MCF 10A (cell line): ENCODE results near the gene RGS7. TPM values are rescaled to one million over a fixed set of nuclear protein-coding genes. Genes with fewer than 3 reads are reported as not detected.

Source experiments
- BruUV-seq: library from RNA; stranded (reverse); fragments of 400-500 nt; replicated peaks from 2 replicates; lab custom pipeline; 2021; lab: Mats Ljungman, UMichigan
- CTCF ChIA-PET: fragments of 300-600 bp; sonication (Branson Sonifier 250); formaldehyde crosslinking; extraction: SDS; loops from one replicate; lab custom pipeline; 2021; ENCODE audit warnings: antibody characterized with exemption, inconsistent platforms; lab: Yijun Ruan, JAX
- POLR2A ChIA-PET: fragments of 300-600, 350-650 bp; sonication (Branson Sonifier 250); formaldehyde crosslinking; extraction: SDS; loops from one replicate; lab custom pipeline; 2020; ENCODE audit warnings: antibody characterized with exemption, inconsistent platforms; lab: Yijun Ruan, JAX
- DNase-seq: peaks from one replicate; pipeline ENCODE4 v3.0.0-alpha.2; 2018; ENCODE audit not compliant: unreplicated experiment
- H3K27ac Mint-ChIP-seq: one replicate; pipeline ENCODE4 v1.8.0; 2022; ENCODE audit warnings: mild to moderate bottlenecking, low read depth, mixed read lengths; ENCODE audit not compliant: unreplicated experiment
- H3K27me3 Mint-ChIP-seq: one replicate; pipeline ENCODE4 v1.8.0; 2022; ENCODE audit warnings: mixed read lengths; ENCODE audit not compliant: insufficient read depth, unreplicated experiment
- H3K36me3 Mint-ChIP-seq: one replicate; pipeline ENCODE4 v1.8.0; 2022; ENCODE audit warnings: mild to moderate bottlenecking, moderate library complexity, mixed read lengths; ENCODE audit not compliant: insufficient read depth, unreplicated experiment
- H3K4me1 Mint-ChIP-seq: one replicate; pipeline ENCODE4 v1.8.0; 2022; ENCODE audit warnings: mixed read lengths; ENCODE audit not compliant: insufficient read depth, unreplicated experiment
- H3K4me3 Mint-ChIP-seq: one replicate; pipeline ENCODE4 v1.8.0; 2022; ENCODE audit warnings: mild to moderate bottlenecking, moderate library complexity, mixed read lengths; ENCODE audit not compliant: unreplicated experiment
- H3K9me3 Mint-ChIP-seq: one replicate; pipeline ENCODE4 v1.8.0; 2022; ENCODE audit warnings: mixed read lengths; ENCODE audit not compliant: unreplicated experiment
- intact Hi-C: fragments of 100-400 bp; cut with micrococcal nuclease; formaldehyde crosslinking; loops from 2 replicates; pipeline ENCODE4 v1.14.1; 2022
- total RNA-seq: library from RNA; stranded (reverse); gene quantifications from 2 replicates; pipeline ENCODE4 v1.2.3, GENCODE V29; 2022
- TF ChIP-seq, protein P1 (sequence below): fragments of 200-600 bp; IDR thresholded peaks from one replicate; pipeline ENCODE4 v1.8.0; 2022; ENCODE audit warnings: antibody characterized with exemption, mild to moderate bottlenecking; ENCODE audit not compliant: unreplicated experiment

Gene RGS7
- total RNA-seq, 1 experiment from 2014 or later: 0.42 TPM

DNA sequence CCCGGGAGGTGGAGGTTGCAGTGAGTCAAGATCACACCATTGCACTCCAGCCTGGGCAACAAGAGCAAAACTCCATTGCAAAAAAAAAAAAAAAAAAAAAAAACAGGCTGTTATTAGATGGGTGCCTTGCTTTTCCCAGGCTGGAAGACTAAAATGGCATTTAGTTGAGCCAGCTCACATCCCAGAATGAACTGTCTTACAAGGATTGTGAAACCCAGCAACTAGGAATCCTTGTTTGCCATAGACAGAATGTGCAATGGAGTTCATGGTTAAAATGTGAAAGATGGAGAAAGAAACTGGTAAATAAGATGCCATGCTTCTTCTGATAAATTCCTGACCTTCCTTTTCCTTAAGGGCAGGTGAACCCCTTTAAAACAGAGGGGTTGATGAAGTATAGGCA, 529.2 kb downstream of the RGS7 start:
- ChIA-PET CTCF (interaction anchor here (1.4 kb wide), 1 partner anchor 96 kb away, joined by 3 read pairs; no protein-coding TSS in a partner anchor), POLR2A (no interaction called here)
- DNase-seq: no peak
- H3K27ac Mint-ChIP-seq: no peak overlapping the region
- TF ChIP-seq, protein P1, sequence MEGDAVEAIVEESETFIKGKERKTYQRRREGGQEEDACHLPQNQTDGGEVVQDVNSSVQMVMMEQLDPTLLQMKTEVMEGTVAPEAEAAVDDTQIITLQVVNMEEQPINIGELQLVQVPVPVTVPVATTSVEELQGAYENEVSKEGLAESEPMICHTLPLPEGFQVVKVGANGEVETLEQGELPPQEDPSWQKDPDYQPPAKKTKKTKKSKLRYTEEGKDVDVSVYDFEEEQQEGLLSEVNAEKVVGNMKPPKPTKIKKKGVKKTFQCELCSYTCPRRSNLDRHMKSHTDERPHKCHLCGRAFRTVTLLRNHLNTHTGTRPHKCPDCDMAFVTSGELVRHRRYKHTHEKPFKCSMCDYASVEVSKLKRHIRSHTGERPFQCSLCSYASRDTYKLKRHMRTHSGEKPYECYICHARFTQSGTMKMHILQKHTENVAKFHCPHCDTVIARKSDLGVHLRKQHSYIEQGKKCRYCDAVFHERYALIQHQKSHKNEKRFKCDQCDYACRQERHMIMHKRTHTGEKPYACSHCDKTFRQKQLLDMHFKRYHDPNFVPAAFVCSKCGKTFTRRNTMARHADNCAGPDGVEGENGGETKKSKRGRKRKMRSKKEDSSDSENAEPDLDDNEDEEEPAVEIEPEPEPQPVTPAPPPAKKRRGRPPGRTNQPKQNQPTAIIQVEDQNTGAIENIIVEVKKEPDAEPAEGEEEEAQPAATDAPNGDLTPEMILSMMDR: no peak
- no TSS peak for BruUV-seq
- intact Hi-C loops: no loop called here
- H3K4me3 Mint-ChIP-seq: no peak overlapping the region
- no peaks in the 10 kb centered on the region for H3K9me3 Mint-ChIP-seq
- H3K36me3 Mint-ChIP-seq: no peaks in the 10 kb centered on the region
- H3K4me1 Mint-ChIP-seq: peaks cover 6% of the 10 kb centered on the region
- H3K27me3 Mint-ChIP-seq: no peaks in the 10 kb centered on the region

DNA sequence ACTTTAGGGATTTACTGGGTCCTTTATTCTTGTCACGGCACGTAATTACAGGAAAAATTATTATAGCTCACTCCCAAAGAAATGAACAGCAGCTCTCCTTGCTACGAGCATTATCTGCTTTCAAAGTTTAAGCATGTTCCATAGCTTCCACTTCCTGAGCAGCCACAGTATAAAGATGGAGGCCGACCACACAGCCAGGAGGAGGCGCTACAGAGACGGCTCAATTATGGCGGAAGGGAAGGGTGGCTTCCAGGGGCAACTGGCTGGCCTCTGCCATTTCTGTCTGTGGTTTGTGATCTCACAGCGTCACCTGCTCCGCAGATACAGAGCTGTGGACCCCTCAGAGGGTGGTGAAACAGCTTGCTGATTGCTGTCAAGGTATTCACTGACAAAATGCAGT, 532.8 kb downstream of the RGS7 start:
- BruUV-seq: no TSS peak
- no peak for DNase-seq
- Mint-ChIP-seq H3K27me3 (no peaks in the 10 kb centered on the region), H3K9me3 (no peaks in the 10 kb centered on the region), H3K4me3 (no peak overlapping the region), H3K4me1 (no peaks in the 10 kb centered on the region), H3K36me3 (no peaks in the 10 kb centered on the region), H3K27ac (no peak overlapping the region)
- ChIA-PET CTCF (interaction anchor here (0.5 to 1.2 kb wide), 6 partner anchors 12 to 92 kb away, joined by 3 to 5 read pairs (median 4); no protein-coding TSS in a partner anchor), POLR2A (interaction anchor here (0.6 kb wide), 1 partner anchor 11 kb away, joined by 3 read pairs; no protein-coding TSS in a partner anchor)
- TF ChIP-seq, protein P1: no peak
- intact Hi-C loops: no loop called here

DNA sequence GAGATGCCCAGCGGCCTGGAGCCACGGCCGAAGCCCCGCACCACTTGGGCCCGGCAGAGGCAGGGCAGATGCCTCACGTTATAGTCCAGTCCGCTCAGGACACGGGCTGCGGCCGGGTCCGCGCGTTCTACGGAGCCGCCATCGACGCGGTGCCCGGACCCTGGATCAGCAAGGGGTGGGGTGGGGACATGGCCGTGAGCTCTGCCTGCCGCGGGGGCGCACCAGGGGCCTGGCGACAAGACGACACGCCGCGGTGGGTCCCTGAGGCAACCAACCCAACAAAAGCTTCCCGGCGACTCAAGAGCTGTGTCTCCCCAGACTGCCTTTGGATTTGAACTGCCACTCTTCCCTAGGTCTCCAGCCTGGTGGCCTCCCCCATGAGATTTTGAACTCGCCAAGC, 533.6 kb downstream of the RGS7 start:
- Mint-ChIP-seq H3K9me3 (no peaks in the 10 kb centered on the region), H3K4me3 (no peak overlapping the region), H3K4me1 (no peaks in the 10 kb centered on the region), H3K27ac (no peak overlapping the region), H3K36me3 (no peaks in the 10 kb centered on the region), H3K27me3 (no peaks in the 10 kb centered on the region)
- intact Hi-C loops: no loop called here
- ChIA-PET POLR2A (no interaction called here), CTCF (interaction anchor here (1.0 kb wide), 2 partner anchors 8 to 11 kb away, joined by 3 to 4 read pairs; no protein-coding TSS in a partner anchor)
- no peak for DNase-seq
- TF ChIP-seq, protein P1: no peak
- BruUV-seq: no TSS peak

DNA sequence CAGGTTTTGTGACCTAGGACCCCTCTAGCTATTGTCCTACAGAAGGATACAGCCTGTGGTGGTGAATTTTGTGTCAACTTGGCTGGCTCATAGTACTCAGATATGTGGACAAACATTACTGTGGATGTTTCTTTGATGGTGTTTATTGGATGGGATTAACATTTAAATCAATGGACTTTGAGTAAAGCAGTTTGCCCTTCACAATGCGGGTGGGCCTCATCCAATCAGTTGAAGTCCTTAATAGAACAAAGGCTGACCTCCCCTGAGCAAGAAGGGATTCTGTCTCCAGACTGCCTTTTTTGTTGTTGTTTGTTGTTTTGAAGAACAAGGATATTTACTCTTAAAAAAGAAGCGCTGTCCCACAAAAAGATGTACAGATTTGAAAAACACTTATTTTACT, 535.1 kb downstream of the RGS7 start:
- H3K27me3 Mint-ChIP-seq: no peaks in the 10 kb centered on the region
- intact Hi-C loops: no loop called here
- no peak overlapping the region for H3K4me3 Mint-ChIP-seq
- ChIA-PET POLR2A (interaction anchor here (0.7 to 1.3 kb wide), 5 partner anchors 11 to 372 kb away, joined by 3 to 5 read pairs (median 3); no protein-coding TSS in a partner anchor), CTCF (interaction anchor here (0.8 to 1.3 kb wide), 4 partner anchors 8 to 90 kb away, joined by 3 to 4 read pairs (median 3); no protein-coding TSS in a partner anchor)
- BruUV-seq: no TSS peak
- H3K4me1 Mint-ChIP-seq: no peaks in the 10 kb centered on the region
- TF ChIP-seq, protein P1: no peak
- no peak for DNase-seq
- no peaks in the 10 kb centered on the region for H3K36me3 Mint-ChIP-seq
- no peak overlapping the region for H3K27ac Mint-ChIP-seq
- no peaks in the 10 kb centered on the region for H3K9me3 Mint-ChIP-seq
